H9 (cell line): ENCODE results near the gene ANAPC2. TPM values are rescaled to one million over a fixed set of nuclear protein-coding genes. Genes with fewer than 3 reads are reported as not detected.

Source experiments
- DNase-seq: peaks from one replicate; pipeline ENCODE4 v3.0.0-alpha.2; 2017
- H2AFZ ChIP-seq: one replicate; pipeline ENCODE4 v1.6.1; 2013; ENCODE audit warnings: mild to moderate bottlenecking, low read length, control low read depth, moderate library complexity
- H2AK5ac ChIP-seq: 2 replicates; pipeline ENCODE4 v1.6.1; 2013; ENCODE audit warnings: low read length, control low read depth, mixed read lengths; ENCODE audit not compliant: insufficient read length
- H2BK120ac ChIP-seq: one replicate; pipeline ENCODE4 v1.6.1; 2013; ENCODE audit warnings: low read depth, mild to moderate bottlenecking, low read length, control low read depth, inconsistent platforms; ENCODE audit not compliant: poor library complexity, severe bottlenecking
- H2BK12ac ChIP-seq: 2 replicates; pipeline ENCODE4 v1.6.1; 2013; ENCODE audit warnings: low read length, control low read depth, mixed read lengths, low read depth; ENCODE audit not compliant: insufficient read length
- H2BK15ac ChIP-seq: 2 replicates; pipeline ENCODE4 v1.6.1; 2013; ENCODE audit warnings: low read depth, low read length, control low read depth
- H2BK20ac ChIP-seq: one replicate; pipeline ENCODE4 v1.6.1; 2013; ENCODE audit warnings: low read depth, mild to moderate bottlenecking, low read length, control low read depth, inconsistent platforms; ENCODE audit not compliant: poor library complexity, severe bottlenecking
- H2BK5ac ChIP-seq: 2 replicates; pipeline ENCODE4 v1.6.1; 2013; ENCODE audit warnings: low read length, control low read depth, mixed read lengths; ENCODE audit not compliant: insufficient read length
- H3K14ac ChIP-seq: 2 replicates; pipeline ENCODE4 v1.6.1; 2013; ENCODE audit warnings: low read length, control low read depth; ENCODE audit not compliant: insufficient read depth
- H3K18ac ChIP-seq: 2 replicates; pipeline ENCODE4 v1.6.1; 2013; ENCODE audit warnings: low read depth, mild to moderate bottlenecking, mixed read lengths, low read length, control low read depth; ENCODE audit not compliant: insufficient read length
- H3K23ac ChIP-seq: 2 replicates; pipeline ENCODE4 v1.6.1; 2013; ENCODE audit warnings: low read length, control low read depth, mixed read lengths, low read depth; ENCODE audit not compliant: insufficient read length
- H3K23me2 ChIP-seq: 2 replicates; pipeline ENCODE4 v1.6.1; 2013; ENCODE audit warnings: low read depth, mild to moderate bottlenecking, mixed read lengths, low read length, control low read depth; ENCODE audit not compliant: insufficient read length, poor library complexity, severe bottlenecking
- H3K27ac ChIP-seq: 2 replicates; pipeline ENCODE4 v1.5.1; 2013; ENCODE audit warnings: low read length, control low read depth, mixed read lengths, low read depth; ENCODE audit not compliant: insufficient read length
- H3K27me3 ChIP-seq: 2 replicates; pipeline ENCODE4 v1.6.1; 2013; ENCODE audit warnings: low read length, control low read depth, inconsistent platforms; ENCODE audit not compliant: insufficient read depth
- H3K4ac ChIP-seq: 2 replicates; pipeline ENCODE4 v1.6.1; 2013; ENCODE audit warnings: low read depth, mild to moderate bottlenecking, control low read depth, inconsistent platforms, low read length, moderate library complexity
- H3K4me1 ChIP-seq: 2 replicates; pipeline ENCODE4 v1.6.1; 2013; ENCODE audit warnings: low read length, control low read depth, inconsistent platforms; ENCODE audit not compliant: insufficient read depth
- H3K4me2 ChIP-seq: 2 replicates; pipeline ENCODE4 v1.6.1; 2013; ENCODE audit warnings: low read length, control low read depth, mixed read lengths; ENCODE audit not compliant: insufficient read length, insufficient read depth
- H3K56ac ChIP-seq: 2 replicates; pipeline ENCODE4 v1.6.1; 2013; ENCODE audit warnings: low read depth, mild to moderate bottlenecking, mixed read lengths, low read length, control low read depth; ENCODE audit not compliant: insufficient read length
- H3K79me1 ChIP-seq: 2 replicates; pipeline ENCODE4 v1.6.1; 2013; ENCODE audit warnings: low read depth, mild to moderate bottlenecking, moderate library complexity, low read length, control low read depth, inconsistent platforms; ENCODE audit not compliant: insufficient read depth, poor library complexity, severe bottlenecking
- H3K79me2 ChIP-seq: 2 replicates; pipeline ENCODE4 v1.6.1; 2013; ENCODE audit warnings: low read length, control low read depth, inconsistent platforms; ENCODE audit not compliant: insufficient read depth
- H3K9ac ChIP-seq: 2 replicates; pipeline ENCODE4 v1.6.1; 2013; ENCODE audit warnings: low read length, control low read depth, mixed read lengths; ENCODE audit not compliant: insufficient read length; ENCODE audit errors: extremely low read depth
- H3K9me3 ChIP-seq: one replicate; pipeline ENCODE4 v1.6.1; 2013; ENCODE audit warnings: low read depth, low read length, inconsistent platforms; ENCODE audit not compliant: control insufficient read depth
- H3T11ph ChIP-seq: one replicate; pipeline ENCODE4 v1.6.1; 2013; ENCODE audit warnings: mild to moderate bottlenecking, low read length, control low read depth, inconsistent platforms
- H4K20me1 ChIP-seq: one replicate; pipeline ENCODE4 v1.6.1; 2013; ENCODE audit not compliant: control insufficient read depth, insufficient read length, insufficient read depth
- H4K5ac ChIP-seq: 2 replicates; pipeline ENCODE4 v1.6.1; 2013; ENCODE audit warnings: low read depth, mild to moderate bottlenecking, mixed read lengths, low read length, control low read depth; ENCODE audit not compliant: insufficient read length
- H4K8ac ChIP-seq: replicated peaks from 2 replicates; pipeline ENCODE4 v1.6.1; 2013; ENCODE audit warnings: low read length, control low read depth, mixed read lengths, low read depth; ENCODE audit not compliant: insufficient read length
- H4K91ac ChIP-seq: 2 replicates; pipeline ENCODE4 v1.6.1; 2013; ENCODE audit warnings: low read depth, mild to moderate bottlenecking, moderate library complexity, mixed read lengths, low read length, control low read depth; ENCODE audit not compliant: insufficient read length
- H3K27ac Mint-ChIP-seq, 3 experiments: 2 replicates in 2 of 3; 3 replicates in 1 of 3; pipeline ENCODE4 v1.8.0; 2020 to 2021; ENCODE audit warnings: mixed read lengths in 3 of 3, mild to moderate bottlenecking in 1 of 3, moderate library complexity in 1 of 3
- H3K27me3 Mint-ChIP-seq: 2 replicates; pipeline ENCODE4 v1.8.0; 2021; ENCODE audit warnings: low read depth, mild to moderate bottlenecking, moderate library complexity, mixed read lengths
- H3K36me3 Mint-ChIP-seq, 3 experiments: 2 replicates in 2 of 3; 3 replicates in 1 of 3; pipeline ENCODE4 v1.8.0; 2020 to 2021; ENCODE audit warnings: low read depth in 3 of 3, mixed read lengths in 3 of 3; ENCODE audit not compliant: insufficient read depth in 1 of 3
- H3K4me1 Mint-ChIP-seq, 2 experiments: 2 replicates each; pipeline ENCODE4 v1.8.0; 2020; ENCODE audit warnings: mixed read lengths in 2 of 2
- H3K4me3 Mint-ChIP-seq, 2 experiments: 2 replicates in 1 of 2; 3 replicates in 1 of 2; pipeline ENCODE4 v1.8.0; 2020 to 2021; ENCODE audit warnings: mild to moderate bottlenecking in 2 of 2, mixed read lengths in 2 of 2, moderate library complexity in 1 of 2
- H3K9me3 Mint-ChIP-seq, 2 experiments: 2 replicates in 1 of 2; 3 replicates in 1 of 2; pipeline ENCODE4 v1.8.0; 2020; ENCODE audit warnings: mild to moderate bottlenecking in 2 of 2, mixed read lengths in 2 of 2, moderate library complexity in 1 of 2
- CTCF ChIP-seq: fragments of 200-600 bp; sonication (generic); conservative IDR thresholded peaks from 3 replicates; pipeline ENCODE4 v1.8.0; 2021; ENCODE audit warnings: antibody characterized with exemption, mild to moderate bottlenecking
- WGBS: extraction: QIAGEN DNeasy Blood & Tissue Kit; methylation state at CpG from one replicate; pipeline ENCODE4 v1.1.7; 2013; ENCODE audit warnings: missing lambda C conversion rate, low lambda C conversion rate, mixed read lengths; ENCODE audit not compliant: insufficient read length; ENCODE audit errors: extremely low coverage; 5-methylcytosine and 5-hydroxymethylcytosine counted together
- total RNA-seq: library from RNA; stranded (reverse); gene quantifications from 2 replicates; pipeline ENCODE4 v1.2.1, GENCODE V29; 2021

ANAPC2 gene
- total RNA-seq, 1 experiment from 2014 or later, result 54.8 TPM

- H3K4me1 ChIP-seq, result no peaks in the 10 kb centered on the region
- no peak within 1 kb of the TSS for H2BK15ac ChIP-seq
- no peak within 1 kb of the TSS for H4K8ac ChIP-seq
- no peaks in the 10 kb centered on the region for H3K79me2 ChIP-seq
- peaks cover 18% of the 10 kb centered on the region for H3K23me2 ChIP-seq
- H4K91ac ChIP-seq, result no peak within 1 kb of the TSS
- no peak within 1 kb of the TSS for H3K27ac Mint-ChIP-seq
- H3K14ac ChIP-seq, result no peak within 1 kb of the TSS; the same call in 1 of the 2 replicates
- no peak within 1 kb of the TSS for H2BK5ac ChIP-seq
- peak; percentile 95 for TF ChIP-seq CTCF
- no peaks in the 10 kb centered on the region for H3K9me3 ChIP-seq
- no peak within 1 kb of the TSS for H3K4ac ChIP-seq
- no peaks in the 10 kb centered on the region; the same call in 1 of the 2 replicates for H3K27me3 Mint-ChIP-seq
- no peak within 1 kb of the TSS for H3K23ac ChIP-seq
- no peak within 1 kb of the TSS for H2AFZ ChIP-seq
- H2BK12ac ChIP-seq, result no peak within 1 kb of the TSS
- H2BK120ac ChIP-seq, result no peak within 1 kb of the TSS
- peak within 1 kb of the TSS; percentile 27 for H3K4me2 ChIP-seq
- H3K4me1 Mint-ChIP-seq, result peaks cover 2 to 5% of the 10 kb centered on the region in 2 experiments
- no peak within 1 kb of the TSS for H3K56ac ChIP-seq
- no peak within 1 kb of the TSS for H3K27ac ChIP-seq
- no peak within 1 kb of the TSS for H2AK5ac ChIP-seq
- H3K9ac ChIP-seq, result no peak within 1 kb of the TSS
- H3K27me3 ChIP-seq, result no peaks in the 10 kb centered on the region
- H3T11ph ChIP-seq, result no peak within 1 kb of the TSS
- H3K79me1 ChIP-seq, result no peaks in the 10 kb centered on the region
- no peak within 1 kb of the TSS for H2BK20ac ChIP-seq
- H3K9me3 Mint-ChIP-seq, result no peaks in the 10 kb centered on the region
- H3K18ac ChIP-seq, result no peak within 1 kb of the TSS
- H4K5ac ChIP-seq, result no peak within 1 kb of the TSS
- no peaks in the 10 kb centered on the region for H3K36me3 Mint-ChIP-seq
- WGBS, result no CpG with 5 or more reads among the region's 25 CpGs
- no peaks in the 10 kb centered on the region for H4K20me1 ChIP-seq
- H3K4me3 Mint-ChIP-seq, result peak within 1 kb of the TSS in 1 of 2 experiments; percentile 73; a peak in 2 of 5 replicates
- DNase-seq, result peak; percentile 90
Measured at GRCh38 chr9:137227054-137227852, 38.9 kb upstream of the ANAPC2 start, which contains the start of gene RNF224. TSS of gene RNF224 (plus strand) at chr9:137227502. CDS start at chr9:137228336, 834 bp downstream.
